IPS-18a (cell line): ENCODE measurements around the gene SNRNP48.

Experiments used
- H3K27ac ChIP-seq: one replicate; pipeline ENCODE4 v1.5.1; 2013; ENCODE audit warnings: low read length
- H3K27me3 ChIP-seq: one replicate; pipeline ENCODE4 v1.6.1; 2013; ENCODE audit warnings: mild to moderate bottlenecking, low read length; ENCODE audit not compliant: control insufficient read depth, insufficient read depth
- H3K36me3 ChIP-seq: one replicate; pipeline ENCODE4 v1.6.1; 2013; ENCODE audit warnings: low read depth, low read length; ENCODE audit not compliant: control insufficient read depth
- H3K4me1 ChIP-seq: one replicate; pipeline ENCODE4 v1.6.1; 2013; ENCODE audit warnings: low read depth, low read length; ENCODE audit not compliant: control insufficient read depth
- H3K4me3 ChIP-seq: one replicate; pipeline ENCODE4 v1.5.1; 2013; ENCODE audit warnings: low read length
- H3K9ac ChIP-seq: one replicate; pipeline ENCODE4 v1.6.1; 2013; ENCODE audit warnings: mild to moderate bottlenecking, low read length, moderate library complexity
- H3K9me3 ChIP-seq: one replicate; pipeline ENCODE4 v1.6.1; 2013; ENCODE audit warnings: low read depth, low read length; ENCODE audit not compliant: control insufficient read depth

Gene SNRNP48

GRCh38 chr6:7561153-7561964, 28.6 kb upstream of the SNRNP48 start:
- Histone ChIP-seq H3K27me3 (no peaks in the 10 kb centered on the region), H3K27ac (no peak overlapping the region), H3K4me1 (no peaks in the 10 kb centered on the region), H3K9ac (no peak overlapping the region), H3K9me3 (no peaks in the 10 kb centered on the region), H3K36me3 (peaks cover 36% of the 10 kb centered on the region), H3K4me3 (no peak overlapping the region)

DNA sequence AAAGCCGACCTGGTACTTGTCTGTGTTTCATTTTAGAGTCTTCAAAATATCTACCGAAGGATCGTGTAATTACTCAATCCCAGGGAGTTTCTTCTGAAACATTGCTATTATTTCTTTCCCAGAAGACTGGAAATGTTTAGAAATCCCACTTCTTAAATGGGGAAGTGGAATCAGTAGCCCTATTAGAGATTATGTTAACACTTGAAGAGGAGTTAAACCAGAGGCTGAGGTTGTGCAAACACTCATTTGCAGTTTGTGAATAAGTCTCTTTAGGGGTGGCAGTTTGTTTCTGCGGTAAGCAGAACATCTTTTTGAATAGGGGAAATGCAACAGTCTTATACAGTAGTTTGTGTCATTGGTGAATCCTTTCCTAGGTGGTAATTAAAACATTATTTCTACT, 27.2 kb upstream of the SNRNP48 start:
- Histone ChIP-seq H3K9me3 (no peaks in the 10 kb centered on the region), H3K4me3 (no peak overlapping the region), H3K36me3 (peaks cover 46% of the 10 kb centered on the region), H3K4me1 (no peaks in the 10 kb centered on the region), H3K27me3 (no peaks in the 10 kb centered on the region), H3K9ac (no peak overlapping the region), H3K27ac (no peak overlapping the region)

GRCh38 chr6:7566107-7566506, 23.9 kb upstream of the SNRNP48 start:
- Histone ChIP-seq H3K4me1 (no peaks in the 10 kb centered on the region), H3K4me3 (no peak overlapping the region), H3K9ac (no peak overlapping the region), H3K36me3 (peaks cover 61% of the 10 kb centered on the region), H3K27me3 (no peaks in the 10 kb centered on the region), H3K27ac (no peak overlapping the region), H3K9me3 (no peaks in the 10 kb centered on the region)

- Histone ChIP-seq H3K9me3 (no peaks in the 10 kb centered on the region), H3K36me3 (peaks cover 67% of the 10 kb centered on the region), H3K9ac (no peak overlapping the region), H3K27ac (no peak overlapping the region), H3K4me1 (no peaks in the 10 kb centered on the region), H3K27me3 (no peaks in the 10 kb centered on the region), H3K4me3 (no peak overlapping the region)
Measured at GRCh38 chr6:7566617-7567173, 23.3 kb upstream of the SNRNP48 start.

DNA sequence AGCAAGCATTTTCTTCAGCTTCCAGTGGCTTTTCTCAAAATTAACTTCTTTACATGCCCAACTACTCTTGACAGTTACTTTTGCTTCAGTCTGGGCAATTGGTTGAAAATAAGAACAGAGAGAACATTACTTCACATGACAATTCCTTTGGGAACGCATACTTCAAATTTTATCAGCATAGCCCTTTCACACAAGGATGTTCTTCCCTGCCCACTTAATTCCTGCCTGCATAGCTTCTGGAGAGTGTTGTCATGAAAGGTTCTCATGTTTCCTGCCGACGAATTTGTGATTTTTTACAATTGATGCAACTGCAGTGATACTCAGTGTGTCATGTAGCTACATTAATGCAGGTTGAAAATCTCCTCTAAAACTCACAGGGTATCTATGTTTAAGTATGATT, 22.0 kb upstream of the SNRNP48 start:
- no peaks in the 10 kb centered on the region for H3K4me1 ChIP-seq
- no peaks in the 10 kb centered on the region for H3K27me3 ChIP-seq
- no peak overlapping the region for H3K9ac ChIP-seq
- no peak overlapping the region for H3K4me3 ChIP-seq
- no peak overlapping the region for H3K27ac ChIP-seq
- H3K9me3 ChIP-seq: no peaks in the 10 kb centered on the region
- H3K36me3 ChIP-seq: peaks cover 80% of the 10 kb centered on the region

GRCh38 chr6:7569082-7569481, 20.9 kb upstream of the SNRNP48 start:
- Histone ChIP-seq H3K9ac (no peak overlapping the region), H3K36me3 (peaks cover 79% of the 10 kb centered on the region), H3K4me1 (no peaks in the 10 kb centered on the region), H3K4me3 (no peak overlapping the region), H3K9me3 (no peaks in the 10 kb centered on the region), H3K27me3 (no peaks in the 10 kb centered on the region), H3K27ac (no peak overlapping the region)

DNA sequence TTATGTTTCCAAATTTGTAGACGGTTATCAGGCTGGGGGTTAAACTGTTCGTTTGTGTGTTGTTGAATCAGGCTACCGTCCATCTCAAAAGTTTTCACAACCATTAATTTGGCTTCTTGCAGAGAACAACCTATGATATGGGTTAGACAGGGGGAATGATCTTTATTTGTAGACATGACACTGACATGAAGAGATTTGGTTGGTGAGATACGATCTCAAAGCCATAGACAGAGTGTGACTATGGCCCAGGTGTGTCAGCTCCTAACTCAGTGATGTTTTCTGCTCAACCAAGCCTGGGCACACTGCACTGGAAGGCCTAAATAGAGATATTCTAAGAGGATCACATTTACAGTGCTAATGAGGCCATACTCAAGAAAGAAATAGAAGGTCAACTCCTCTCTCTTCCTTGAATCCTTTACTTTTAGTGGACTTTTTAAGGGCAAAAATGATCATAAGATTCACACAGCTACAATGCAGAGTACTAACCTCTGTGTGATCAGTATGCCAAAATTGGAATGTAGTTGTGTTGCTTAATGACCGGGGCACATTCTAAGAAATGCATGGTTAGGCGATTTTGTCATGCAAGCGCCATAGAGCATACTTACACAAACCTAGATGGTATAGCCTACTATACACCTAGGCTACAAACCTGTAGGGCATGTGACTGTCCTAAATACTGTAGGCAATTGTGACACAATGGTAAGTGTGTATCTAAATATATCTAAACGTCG, 17.6 kb upstream of the SNRNP48 start:
- Histone ChIP-seq H3K36me3 (peaks cover 88% of the 10 kb centered on the region), H3K4me3 (no peak overlapping the region), H3K27me3 (no peaks in the 10 kb centered on the region)

GRCh38 chr6:7574500-7574899, 15.5 kb upstream of the SNRNP48 start:
- Histone ChIP-seq H3K9ac (no peak overlapping the region), H3K36me3 (peaks cover 87% of the 10 kb centered on the region), H3K27ac (no peak overlapping the region), H3K27me3 (no peaks in the 10 kb centered on the region), H3K9me3 (no peaks in the 10 kb centered on the region), H3K4me3 (no peak overlapping the region), H3K4me1 (no peaks in the 10 kb centered on the region)

More for the DNA sequence above, 17.6 kb upstream of the SNRNP48 start:
- Histone ChIP-seq H3K9ac (no peak overlapping the region), H3K9me3 (no peaks in the 10 kb centered on the region), H3K4me1 (no peaks in the 10 kb centered on the region), H3K27ac (no peak overlapping the region)

- Histone ChIP-seq H3K9me3 (no peaks in the 10 kb centered on the region), H3K9ac (no peak overlapping the region), H3K4me3 (no peak overlapping the region), H3K27ac (no peak overlapping the region), H3K4me1 (no peaks in the 10 kb centered on the region), H3K27me3 (no peaks in the 10 kb centered on the region), H3K36me3 (peaks cover 83% of the 10 kb centered on the region)
Measured at GRCh38 chr6:7578516-7578915, 11.5 kb upstream of the SNRNP48 start.

DNA sequence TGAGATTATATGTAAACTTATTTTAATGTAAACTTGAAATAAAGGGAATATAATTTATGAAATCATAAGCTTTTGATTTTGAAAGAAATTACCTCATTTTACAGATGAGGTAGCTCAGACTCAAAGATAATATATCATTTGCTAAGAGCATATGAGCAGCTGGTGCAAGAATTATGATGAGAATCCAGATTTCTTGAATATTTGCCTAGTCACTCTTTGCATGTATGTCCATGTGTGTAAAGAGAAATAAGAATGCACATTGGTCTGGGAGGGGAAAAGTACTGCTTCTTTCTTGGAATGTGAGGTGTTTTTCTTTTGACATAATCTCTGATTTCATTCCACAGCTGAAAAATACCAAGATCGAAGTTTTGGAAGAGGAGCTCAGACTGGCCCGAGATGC, 11.1 kb upstream of the SNRNP48 start:
- H3K9ac ChIP-seq: no peak overlapping the region
- H3K4me3 ChIP-seq: no peak overlapping the region
- H3K36me3 ChIP-seq: peaks cover 82% of the 10 kb centered on the region
- no peaks in the 10 kb centered on the region for H3K27me3 ChIP-seq
- H3K4me1 ChIP-seq: no peaks in the 10 kb centered on the region
- H3K9me3 ChIP-seq: no peaks in the 10 kb centered on the region
- no peak overlapping the region for H3K27ac ChIP-seq

DNA sequence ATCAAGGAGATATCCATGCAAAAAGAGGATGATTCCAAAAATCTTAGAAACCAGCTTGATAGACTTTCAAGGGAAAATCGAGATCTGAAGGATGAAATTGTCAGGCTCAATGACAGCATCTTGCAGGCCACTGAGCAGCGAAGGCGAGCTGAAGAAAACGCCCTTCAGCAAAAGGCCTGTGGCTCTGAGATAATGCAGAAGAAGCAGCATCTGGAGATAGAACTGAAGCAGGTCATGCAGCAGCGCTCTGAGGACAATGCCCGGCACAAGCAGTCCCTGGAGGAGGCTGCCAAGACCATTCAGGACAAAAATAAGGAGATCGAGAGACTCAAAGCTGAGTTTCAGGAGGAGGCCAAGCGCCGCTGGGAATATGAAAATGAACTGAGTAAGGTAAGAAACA, 10.1 kb upstream of the SNRNP48 start:
- H3K27ac ChIP-seq: no peak overlapping the region
- H3K9me3 ChIP-seq: no peaks in the 10 kb centered on the region
- no peaks in the 10 kb centered on the region for H3K4me1 ChIP-seq
- no peak overlapping the region for H3K4me3 ChIP-seq
- H3K36me3 ChIP-seq: peaks cover 78% of the 10 kb centered on the region
- H3K9ac ChIP-seq: no peak overlapping the region
- H3K27me3 ChIP-seq: no peaks in the 10 kb centered on the region
